Gastroesophageal sphincter (tissue), 4 donors: ENCODE measurements around the gene PCAT7. TPM values are rescaled to one million over a fixed set of nuclear protein-coding genes. Genes with fewer than 3 reads are reported as not detected.

Experiments
- ATAC-seq: fragments of 150-250 bp; one replicate; pipeline ENCODE4 v1.9.1; 2016; ENCODE audit warnings: mild to moderate bottlenecking, moderate library complexity
- H3K27ac ChIP-seq, 4 donors: fragments of 200-600 bp; sonication (generic) in 3 of 4; 1 replicate in 3 of 4; 2 replicates in 1 of 4; pipeline ENCODE4 v1.5.1; 2016 to 2019
- H3K27me3 ChIP-seq: fragments of 200-600 bp; sonication (generic); one replicate; pipeline ENCODE4 v1.5.1; 2019
- H3K36me3 ChIP-seq, 2 donors: fragments of 200-600 bp; sonication (generic); one replicate each; pipeline ENCODE4 v1.5.1; 2019; ENCODE audit warnings: control low read depth in 1 of 2
- H3K4me1 ChIP-seq, 3 donors: fragments of 200-600 bp; sonication (generic); 1 replicate in 2 of 3; 2 replicates in 1 of 3; pipeline ENCODE4 v1.5.1; 2016 to 2019; ENCODE audit warnings: control low read depth in 2 of 3
- H3K4me3 ChIP-seq, 2 donors: fragments of 200-600 bp; sonication (generic); one replicate each; pipeline ENCODE4 v1.5.1; 2019; ENCODE audit warnings: mild to moderate bottlenecking in 1 of 2, moderate library complexity in 1 of 2
- H3K9me3 ChIP-seq, 3 donors: fragments of 200-600 bp; sonication (generic); one replicate each; pipeline ENCODE4 v1.5.1; 2017 to 2019; ENCODE audit warnings: control low read depth in 2 of 3
- EP300 ChIP-seq: sonication (generic); formaldehyde crosslinking; IDR thresholded peaks from one replicate; pipeline ENCODE4 v1.6.1; 2017; ENCODE audit warnings: antibody characterized with exemption, mild to moderate bottlenecking
- POLR2A ChIP-seq, 2 donors: fragments of 450-650 bp; IDR thresholded peaks; one replicate each; pipeline ENCODE4 v1.6.1; 2017; ENCODE audit warnings: antibody characterized with exemption in 2 of 2, mild to moderate bottlenecking in 2 of 2, moderate library complexity in 1 of 2
- POLR2AphosphoS5 ChIP-seq: sonication (generic); formaldehyde crosslinking; IDR thresholded peaks from one replicate; pipeline ENCODE4 v1.6.1; 2017; ENCODE audit warnings: antibody characterized with exemption
- WGBS, 2 donors: methylation state at CpG; one replicate each; pipeline ENCODE4 v1.1.5; 2018; ENCODE audit warnings: low coverage in 1 of 2; 5-methylcytosine and 5-hydroxymethylcytosine counted together
- total RNA-seq, 4 donors: library from RNA; depleted of rRNA; stranded (reverse); fragments of >200 nt; gene quantifications; one replicate each; pipeline ENCODE4 v1.1.0, GENCODE V29; 2016
- TF ChIP-seq, protein P1 (sequence below), 4 experiments: fragments of 200-600 bp in 2 of 4; fragments of 450-650 bp in 2 of 4; sonication (generic) in 1 of 4; IDR thresholded peaks; one replicate each; pipeline ENCODE4 v1.5.1; 2017 to 2019; ENCODE audit warnings: antibody characterized with exemption in 4 of 4, mild to moderate bottlenecking in 2 of 4, moderate library complexity in 2 of 4

PCAT7 gene
- total RNA-seq, 4 donors from 2014 or later, result not detected

DNA sequence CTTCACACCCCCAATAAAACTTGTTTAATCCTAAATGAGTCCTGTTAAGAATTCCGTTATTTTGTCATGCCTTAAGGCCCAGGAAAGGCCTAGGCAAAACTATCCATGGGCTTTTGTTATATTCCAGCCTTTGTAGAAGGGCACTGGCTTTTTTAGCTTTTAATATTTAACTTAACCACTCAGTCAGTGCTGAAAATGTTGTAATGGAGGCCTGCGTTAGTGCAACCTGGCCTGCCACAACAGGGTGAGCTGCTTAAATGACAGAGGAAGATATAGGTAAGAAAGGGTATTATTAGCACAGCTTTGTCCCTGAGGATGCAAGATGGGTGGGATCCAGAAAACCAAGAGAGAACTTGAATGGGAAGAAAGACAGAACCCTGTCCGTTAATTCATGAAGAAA is 40.2 kb upstream of the PCAT7 start:
- H3K4me1 ChIP-seq, result no peaks in the 10 kb centered on the region
- H3K9me3 ChIP-seq, result no peaks in the 10 kb centered on the region
- no peak overlapping the region for H3K27ac ChIP-seq
- TF ChIP-seq POLR2A (IDR thresholded peaks at IDR 0.05) (no peak), POLR2AphosphoS5 (no peak), EP300 (no peak)
- TF ChIP-seq, protein P1, sequence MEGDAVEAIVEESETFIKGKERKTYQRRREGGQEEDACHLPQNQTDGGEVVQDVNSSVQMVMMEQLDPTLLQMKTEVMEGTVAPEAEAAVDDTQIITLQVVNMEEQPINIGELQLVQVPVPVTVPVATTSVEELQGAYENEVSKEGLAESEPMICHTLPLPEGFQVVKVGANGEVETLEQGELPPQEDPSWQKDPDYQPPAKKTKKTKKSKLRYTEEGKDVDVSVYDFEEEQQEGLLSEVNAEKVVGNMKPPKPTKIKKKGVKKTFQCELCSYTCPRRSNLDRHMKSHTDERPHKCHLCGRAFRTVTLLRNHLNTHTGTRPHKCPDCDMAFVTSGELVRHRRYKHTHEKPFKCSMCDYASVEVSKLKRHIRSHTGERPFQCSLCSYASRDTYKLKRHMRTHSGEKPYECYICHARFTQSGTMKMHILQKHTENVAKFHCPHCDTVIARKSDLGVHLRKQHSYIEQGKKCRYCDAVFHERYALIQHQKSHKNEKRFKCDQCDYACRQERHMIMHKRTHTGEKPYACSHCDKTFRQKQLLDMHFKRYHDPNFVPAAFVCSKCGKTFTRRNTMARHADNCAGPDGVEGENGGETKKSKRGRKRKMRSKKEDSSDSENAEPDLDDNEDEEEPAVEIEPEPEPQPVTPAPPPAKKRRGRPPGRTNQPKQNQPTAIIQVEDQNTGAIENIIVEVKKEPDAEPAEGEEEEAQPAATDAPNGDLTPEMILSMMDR (IDR thresholded peaks at IDR 0.05), result no peak
- H3K4me3 ChIP-seq, result no peak overlapping the region
- no peaks in the 10 kb centered on the region for H3K27me3 ChIP-seq
- no peak for ATAC-seq
- 63 to 86% methylated on average over 2 to 3 of the region's 3 CpGs for WGBS, 2 donors
- H3K36me3 ChIP-seq, result no peaks in the 10 kb centered on the region

- H3K4me3 ChIP-seq, result no peak overlapping the region
- no peaks in the 10 kb centered on the region for H3K4me1 ChIP-seq
- no peak overlapping the region for H3K27ac ChIP-seq
- TF ChIP-seq EP300, result no peak
- TF ChIP-seq POLR2A (IDR thresholded peaks at IDR 0.05), result no peak
- TF ChIP-seq, protein P1 (IDR thresholded peaks at IDR 0.05), result no peak
- TF ChIP-seq POLR2AphosphoS5, result no peak
- H3K36me3 ChIP-seq, result no peaks in the 10 kb centered on the region
- H3K9me3 ChIP-seq, result no peaks in the 10 kb centered on the region
- 82 to 100% methylated on average over 1 to 3 of the region's 4 CpGs for WGBS, 2 donors
- no peak for ATAC-seq
- no peaks in the 10 kb centered on the region for H3K27me3 ChIP-seq
Observed at GRCh38 chr9:94517254-94517653, 37.6 kb upstream of the PCAT7 start.

- H3K4me1 ChIP-seq, result no peaks in the 10 kb centered on the region
- H3K27me3 ChIP-seq, result no peaks in the 10 kb centered on the region
- H3K27ac ChIP-seq, result no peak overlapping the region
- no peak for ATAC-seq
- no peak overlapping the region for H3K4me3 ChIP-seq
- H3K9me3 ChIP-seq, result no peaks in the 10 kb centered on the region
- TF ChIP-seq POLR2AphosphoS5 (no peak), EP300 (no peak), POLR2A (IDR thresholded peaks at IDR 0.05) (no peak)
- TF ChIP-seq, protein P1 (IDR thresholded peaks at IDR 0.05), result no peak
- no peaks in the 10 kb centered on the region for H3K36me3 ChIP-seq
- 90 to 97% methylated on average over 4 to 6 of the region's 7 CpGs for WGBS, 2 donors
Observed at GRCh38 chr9:94525396-94526035, 29.4 kb upstream of the PCAT7 start.

- Histone ChIP-seq H3K9me3 (no peaks in the 10 kb centered on the region), H3K4me3 (no peak overlapping the region), H3K27ac (no peak overlapping the region), H3K4me1 (no peaks in the 10 kb centered on the region), H3K36me3 (no peaks in the 10 kb centered on the region), H3K27me3 (peaks cover 3% of the 10 kb centered on the region)
- 100% methylated on average over 1 of the region's 1 CpG for WGBS, 2 donors
- ATAC-seq, result no peak
- TF ChIP-seq, protein P1 (IDR thresholded peaks at IDR 0.05), result no peak
- TF ChIP-seq EP300 (no peak), POLR2AphosphoS5 (no peak), POLR2A (IDR thresholded peaks at IDR 0.05) (no peak)
Observed at GRCh38 chr9:94526271-94526670, 28.6 kb upstream of the PCAT7 start.

DNA sequence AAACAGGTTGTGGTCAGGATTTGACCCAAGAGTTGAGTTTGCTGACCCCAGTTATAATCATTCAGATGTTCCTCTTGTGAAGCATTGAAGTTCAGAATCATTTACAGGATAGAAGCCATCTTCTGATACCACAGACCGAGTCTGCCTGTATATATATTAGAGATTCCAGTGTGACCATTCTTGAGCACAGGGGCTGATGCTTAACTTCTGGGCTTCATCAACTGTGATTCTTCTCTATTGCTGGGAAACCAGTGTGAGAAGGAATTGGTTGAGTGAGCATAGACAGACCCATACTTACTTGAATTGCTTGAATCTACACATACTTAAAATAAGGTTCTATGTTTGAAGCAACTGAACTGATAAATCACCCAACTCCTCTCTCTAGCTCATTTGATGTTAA is 27.9 kb upstream of the PCAT7 start:
- Histone ChIP-seq H3K4me1 (no peaks in the 10 kb centered on the region), H3K4me3 (no peak overlapping the region), H3K27me3 (peaks cover 3% of the 10 kb centered on the region), H3K36me3 (no peaks in the 10 kb centered on the region), H3K27ac (no peak overlapping the region), H3K9me3 (no peaks in the 10 kb centered on the region)
- ATAC-seq, result no peak
- WGBS, 2 donors, result 25% methylated on average over 1 of the region's 1 CpG; no CpG with 5 or more reads in 1 of the 2 donors
- TF ChIP-seq, protein P1 (IDR thresholded peaks at IDR 0.05), result no peak
- TF ChIP-seq POLR2AphosphoS5 (no peak), POLR2A (IDR thresholded peaks at IDR 0.05) (no peak), EP300 (no peak)
